ENCODE measurements around the gene DAPK2. TPM values are rescaled to one million over a fixed set of nuclear protein-coding genes. Genes with fewer than 3 reads are reported as not detected.
A peak's percentile ranks its signal among the peaks of the same experiment; 100 is the strongest.

DAPK2 gene
- total RNA-seq, 1 donor from 2014 or later: 36.9 TPM

GRCh38 chr15:63891768-63892133 is 154.5 kb downstream of the DAPK2 start:
- intact Hi-C loops (cut with DNase I): no loop called here
- DNase-seq (ENCODE audit: low spot score) (no peak), ATAC-seq (no peak)

DNA sequence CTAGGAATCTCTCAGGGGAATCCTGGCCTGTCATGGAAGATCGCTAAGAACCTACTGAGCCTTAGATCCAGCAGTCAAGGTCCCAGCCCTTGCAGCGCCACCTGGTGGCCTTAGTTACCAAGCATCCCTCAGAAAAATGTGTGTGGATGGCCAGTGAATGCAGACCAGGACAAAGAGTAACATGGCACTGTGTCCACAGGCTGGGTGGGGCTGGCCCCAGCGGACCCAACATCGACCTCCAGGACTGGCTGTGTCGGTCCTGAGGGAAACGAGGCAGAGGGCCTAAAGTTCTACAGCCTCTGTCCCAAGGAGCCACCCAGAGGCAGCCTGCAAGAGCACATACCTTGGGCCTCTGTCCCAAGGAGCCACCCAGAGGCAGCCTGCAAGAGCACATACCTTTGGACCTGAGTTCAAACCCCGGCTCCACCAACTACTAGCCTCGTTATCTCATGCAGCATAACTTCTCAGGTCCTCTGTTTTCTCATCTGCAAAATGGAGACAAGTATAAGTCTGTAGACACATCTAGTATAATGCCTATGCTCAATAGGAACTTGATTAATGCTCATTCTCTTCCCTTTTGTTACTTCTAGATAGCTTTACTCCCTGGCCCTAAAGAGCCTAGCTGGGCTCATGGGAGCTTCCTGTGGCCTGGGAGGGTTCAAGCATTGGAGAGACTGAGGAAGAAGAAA is 155.1 kb downstream of the DAPK2 start:
- DNase-seq (ENCODE audit: low spot score): peak; percentile 78
- ATAC-seq: peak; percentile 53
- intact Hi-C loops (cut with DNase I): no loop called here

GRCh38 chr15:63890617-63891016 is 155.7 kb downstream of the DAPK2 start:
- intact Hi-C loops (cut with DNase I): no loop called here
- DNase-seq (ENCODE audit: low spot score) (no peak), ATAC-seq (no peak)

DNA sequence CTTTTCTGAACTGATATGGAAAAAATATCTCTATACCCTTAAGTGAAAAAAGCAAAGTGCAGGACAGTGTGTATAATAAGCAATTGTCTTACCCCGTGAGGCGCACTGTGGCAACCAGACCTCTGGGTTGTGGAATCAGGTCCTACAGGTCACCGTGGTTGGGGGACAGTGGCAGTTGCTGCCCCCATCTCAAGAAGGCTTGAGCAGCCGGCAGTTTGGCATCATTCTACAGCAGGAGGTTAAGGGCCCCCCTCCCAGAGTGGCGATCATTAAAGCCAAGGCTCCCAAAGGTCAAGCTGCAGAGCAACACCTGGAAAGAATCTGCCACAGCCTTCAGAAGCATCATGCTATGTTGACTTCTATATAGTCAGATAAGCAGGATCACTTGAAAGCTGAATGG is 156.5 kb downstream of the DAPK2 start:
- ATAC-seq (no peak), DNase-seq (ENCODE audit: low spot score) (no peak)
- intact Hi-C loops (cut with DNase I): no loop called here

DNA sequence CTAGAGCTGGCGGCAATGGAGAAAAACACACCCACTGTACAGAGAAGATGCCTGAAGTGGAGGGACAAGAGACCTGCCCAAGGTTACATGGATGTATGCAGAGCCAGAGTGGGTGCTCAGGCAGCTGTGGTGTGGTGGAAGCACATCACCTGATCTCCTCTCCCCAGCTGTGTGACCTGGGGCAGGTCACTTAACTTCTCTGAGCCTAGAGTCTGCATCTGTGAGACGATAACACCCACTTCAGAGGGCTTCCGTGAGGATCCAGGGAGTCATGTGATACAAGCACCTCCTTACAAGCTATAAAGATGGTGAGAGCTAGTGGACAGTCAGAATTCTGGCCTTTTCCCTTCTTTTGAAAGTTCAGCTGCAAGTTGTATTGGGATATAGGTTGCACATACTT is 157.5 kb downstream of the DAPK2 start:
- intact Hi-C loops (cut with DNase I): no loop called here
- ATAC-seq (no peak), DNase-seq (ENCODE audit: low spot score) (no peak)

DNA sequence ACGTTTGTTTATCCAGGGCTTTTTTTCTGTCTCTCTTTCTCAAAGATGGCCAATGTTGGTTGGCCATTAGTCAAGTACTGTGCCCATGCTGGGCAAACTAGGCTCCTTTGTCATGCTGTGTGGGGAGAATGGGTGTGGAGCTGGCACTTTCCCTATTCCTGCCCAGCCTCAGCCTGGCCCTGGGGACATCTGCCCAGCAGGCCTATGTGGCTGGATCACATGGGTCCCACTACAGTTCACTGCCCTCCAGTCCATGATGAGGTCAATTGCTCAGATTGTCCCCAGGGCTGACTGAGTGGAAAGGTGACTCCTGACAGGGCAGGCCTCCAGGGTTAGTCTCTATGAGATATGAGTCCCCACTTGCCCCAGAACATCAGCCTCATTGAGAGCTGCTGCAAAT is 158.1 kb downstream of the DAPK2 start:
- DNase-seq (ENCODE audit: low spot score) (no peak), ATAC-seq (no peak)
- intact Hi-C loops (cut with DNase I): no loop called here

- DNase-seq (ENCODE audit: low spot score) (no peak), ATAC-seq (peak; percentile 18)
- intact Hi-C loops (cut with DNase I): no loop called here
These were observed 158.7 kb downstream of the DAPK2 start for GRCh38 chr15:63887630-63888029.

DNA sequence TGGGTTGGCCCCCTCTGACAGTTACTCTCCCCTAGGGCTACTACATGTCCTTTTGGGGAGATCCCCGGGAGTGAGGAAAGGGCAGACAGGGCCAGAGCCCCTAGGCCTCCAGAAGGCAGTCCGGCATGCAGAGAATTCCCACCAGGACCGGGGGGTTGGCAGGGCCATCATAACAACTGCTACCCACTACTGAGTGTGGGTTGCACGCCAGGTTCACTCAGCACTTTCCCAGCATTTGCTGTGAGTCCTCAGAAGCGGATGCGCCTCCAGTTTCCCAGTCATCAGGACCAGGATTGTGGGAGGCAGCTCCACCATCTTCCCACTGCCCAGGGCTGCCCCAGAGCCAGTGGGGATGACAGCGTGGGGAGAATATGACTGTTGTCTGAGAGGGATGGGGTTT is 161.3 kb downstream of the DAPK2 start:
- no peak for DNase-seq (ENCODE audit: low spot score)
- intact Hi-C loops (cut with DNase I): no loop called here
- no peak for ATAC-seq

- no peak for DNase-seq (ENCODE audit: low spot score)
- intact Hi-C loops (cut with DNase I): no loop called here
- ATAC-seq: no peak
These were observed 164.9 kb downstream of the DAPK2 start for GRCh38 chr15:63881431-63881830.

DNA sequence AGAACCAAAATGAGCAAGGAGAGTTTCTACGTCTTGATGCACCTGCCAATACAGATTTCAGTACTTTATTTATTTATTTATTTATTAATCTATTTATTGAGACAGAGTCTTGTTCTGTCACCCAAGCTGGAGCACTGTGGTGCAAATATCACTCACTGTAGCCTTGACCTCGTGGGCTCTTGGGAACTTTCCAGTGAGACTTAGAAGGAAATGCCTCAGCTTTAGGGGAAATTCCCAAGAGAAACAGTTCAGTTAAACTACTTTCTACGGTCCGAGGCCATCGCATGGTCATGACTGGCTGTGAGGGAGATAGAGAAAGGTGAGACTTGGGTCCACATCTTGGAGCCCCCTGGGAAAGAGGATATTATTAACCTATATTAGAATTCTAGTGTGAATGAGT is 165.5 kb downstream of the DAPK2 start:
- ATAC-seq (no peak), DNase-seq (ENCODE audit: low spot score) (no peak)
- intact Hi-C loops (cut with DNase I): no loop called here

- intact Hi-C loops (cut with DNase I): no loop called here
- DNase-seq (ENCODE audit: low spot score): no peak
- ATAC-seq: no peak
These were observed 166.3 kb downstream of the DAPK2 start for GRCh38 chr15:63879995-63880394.

- ATAC-seq: no peak
- intact Hi-C loops (cut with DNase I): no loop called here
These were observed 167.1 kb downstream of the DAPK2 start for GRCh38 chr15:63879211-63879610.

DNA sequence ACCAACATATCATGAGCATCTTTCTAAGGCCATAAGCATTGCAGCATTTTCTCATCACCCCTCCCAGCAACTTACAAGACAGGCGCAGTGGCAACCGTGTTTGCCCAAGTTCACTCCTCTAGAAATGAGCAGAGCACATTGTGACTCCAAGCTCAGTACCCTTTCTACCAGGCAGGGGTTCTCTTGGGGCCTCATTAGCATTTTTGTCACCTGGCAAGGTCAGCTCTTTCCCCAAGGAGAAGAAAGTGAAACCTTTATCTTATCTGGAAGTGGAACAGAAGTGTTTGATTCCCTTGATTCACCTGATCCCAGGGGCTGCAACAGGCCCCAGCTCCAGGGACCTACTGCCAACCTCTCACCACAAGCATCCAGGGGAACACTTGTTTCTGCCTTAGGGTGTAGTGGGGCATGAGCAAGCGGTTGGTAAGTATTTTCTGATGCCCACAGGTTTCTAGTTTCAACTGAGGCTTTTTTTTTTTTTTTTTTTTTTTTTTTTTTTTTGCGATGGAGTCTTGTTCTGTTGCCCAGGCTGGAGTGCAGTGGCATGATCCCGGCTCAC is 168.5 kb downstream of the DAPK2 start:
- ATAC-seq (no peak), DNase-seq (ENCODE audit: low spot score) (no peak)
- intact Hi-C loops (cut with DNase I): no loop called here

More at GRCh38 chr15:63879211-63879610, 167.1 kb downstream of the DAPK2 start:
- DNase-seq (ENCODE audit: low spot score): no peak

GRCh38 chr15:63876085-63876662 is 170.1 kb downstream of the DAPK2 start:
- no peak for ATAC-seq
- DNase-seq (ENCODE audit: low spot score): no peak
- intact Hi-C loops (cut with DNase I): no loop called here

- no peak for ATAC-seq
- intact Hi-C loops (cut with DNase I): no loop called here
- DNase-seq (ENCODE audit: low spot score): no peak
These were observed 171.7 kb downstream of the DAPK2 start for GRCh38 chr15:63874616-63875015.

DNA sequence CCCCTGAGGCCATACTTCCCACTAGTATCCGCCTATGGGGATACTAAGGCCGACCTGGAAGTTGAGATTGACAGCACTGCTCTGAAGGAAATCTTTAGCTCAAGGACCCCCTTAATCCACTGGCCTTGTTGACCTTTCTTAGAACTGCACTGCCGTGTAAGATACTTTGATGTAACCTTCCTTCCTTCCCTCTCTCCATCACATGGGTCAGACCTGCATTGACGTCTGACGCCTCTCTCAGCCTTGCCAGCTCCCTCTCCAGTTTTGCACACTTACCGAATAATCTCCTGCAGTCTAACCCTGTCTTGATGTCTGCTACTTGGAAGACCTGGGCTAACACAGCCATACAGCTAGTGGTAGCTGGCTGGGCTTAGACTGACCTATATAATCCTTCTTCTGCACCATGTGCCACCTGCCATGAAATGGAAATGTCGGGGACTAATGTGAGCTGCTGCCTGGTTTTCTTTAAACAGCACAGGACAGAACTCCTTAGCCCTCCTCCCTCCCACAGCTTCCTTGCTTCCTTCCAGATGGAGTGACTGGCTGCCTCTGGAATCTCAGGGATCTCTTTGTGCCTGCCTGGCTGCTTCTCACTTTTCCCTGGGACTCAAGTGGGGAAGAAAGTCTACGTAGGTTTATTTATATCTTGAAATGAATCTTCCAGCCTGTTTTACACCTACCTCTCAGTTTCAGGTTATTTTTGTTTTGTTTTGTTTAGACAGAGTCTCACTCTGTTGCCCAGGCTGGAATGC is 173.3 kb downstream of the DAPK2 start:
- intact Hi-C loops (cut with DNase I): no loop called here
- ATAC-seq (no peak), DNase-seq (ENCODE audit: low spot score) (no peak)

DNA sequence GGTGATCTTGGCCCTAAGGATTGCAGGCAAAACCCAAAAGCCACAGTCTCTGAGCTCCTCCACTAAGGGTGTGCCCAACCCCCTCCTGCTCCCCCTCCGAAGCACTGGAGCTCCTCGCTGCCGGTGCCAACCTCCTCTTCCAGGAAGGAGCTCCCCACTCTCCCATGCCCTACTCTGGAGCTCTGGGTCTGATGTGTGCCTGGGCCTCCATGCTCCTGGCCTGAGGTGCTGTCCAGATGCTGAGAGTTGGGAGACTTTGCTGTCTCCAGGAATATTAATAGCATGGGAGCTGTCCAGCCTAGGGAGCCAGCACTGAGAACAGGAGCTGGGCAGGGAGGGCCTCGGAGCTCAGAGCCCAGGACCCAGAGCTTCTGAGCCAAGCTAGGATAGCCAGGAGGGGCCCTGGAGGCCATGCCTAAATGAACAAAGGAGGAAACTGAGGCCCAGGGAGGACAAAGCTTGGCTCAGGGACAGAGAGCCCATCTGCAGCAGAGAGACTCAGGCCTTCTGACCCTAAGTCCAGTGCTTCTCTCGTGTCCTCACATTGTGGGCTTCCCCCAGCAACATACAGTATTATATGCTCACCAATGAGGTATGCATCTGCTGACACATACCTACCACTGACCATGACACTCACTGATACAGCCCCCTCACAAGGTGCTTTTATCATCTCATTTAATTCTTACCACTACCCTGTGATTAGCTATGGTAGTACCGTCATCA is 175.6 kb downstream of the DAPK2 start:
- DNase-seq (ENCODE audit: low spot score) (no peak), ATAC-seq (peak; percentile 83)
- intact Hi-C loops (cut with DNase I): no loop called here

- intact Hi-C loops (cut with DNase I): no loop called here
- DNase-seq (ENCODE audit: low spot score) (no peak), ATAC-seq (no peak)
These were observed 176.3 kb downstream of the DAPK2 start for GRCh38 chr15:63870043-63870394.

DNA sequence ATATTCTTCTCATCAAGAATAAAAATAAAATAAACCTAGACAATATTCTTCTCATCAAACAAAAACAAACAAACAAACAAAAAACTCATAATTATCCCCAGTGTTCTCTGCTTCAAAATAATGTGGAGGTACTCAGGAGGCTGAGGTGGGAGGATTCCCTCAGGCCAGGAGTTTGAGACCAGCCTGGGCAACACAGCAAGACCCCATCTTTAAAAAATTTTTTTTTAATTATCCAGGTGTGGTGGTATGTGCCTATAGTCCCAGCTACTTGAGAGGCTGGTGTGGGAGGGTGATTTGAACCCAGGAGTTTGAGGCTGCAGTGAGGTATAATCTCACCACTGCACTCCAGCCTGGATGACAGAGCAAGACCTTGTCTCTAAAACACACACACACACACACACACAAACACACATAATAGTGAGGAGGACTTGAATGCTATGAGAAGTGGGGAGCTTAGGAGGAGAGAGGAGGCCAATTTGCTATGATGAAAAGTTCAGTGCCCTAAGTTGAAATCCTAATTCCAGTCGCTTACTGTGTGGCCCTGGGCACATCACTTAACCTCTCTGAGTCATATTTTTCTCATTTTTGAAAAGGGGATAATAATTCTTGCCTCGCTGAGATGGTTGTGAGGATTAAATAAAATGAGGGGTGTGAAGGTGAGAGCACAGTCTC is 176.8 kb downstream of the DAPK2 start:
- ATAC-seq: no peak
- DNase-seq (ENCODE audit: low spot score): no peak
- intact Hi-C loops (cut with DNase I): no loop called here
